Measurements from ENCODE around the gene L2HGDH.

The L2HGDH gene

GRCh38 chr14:50352584-50352983, 40.6 kb upstream of the L2HGDH start:
- Histone ChIP-seq H3K9me3 (replicated peaks; ENCODE audit: insufficient read depth, low read length) (no peaks in the 10 kb centered on the region), H3F3A (ENCODE audit: insufficient read depth, low read length) (no peaks in the 10 kb centered on the region), H3K4me1 (ENCODE audit: low read length) (no peaks in the 10 kb centered on the region), H3K79me2 (ENCODE audit: low read length) (no peaks in the 10 kb centered on the region), H3K4me3 (ENCODE audit: low read length) (no peak overlapping the region), H3K9ac (ENCODE audit: low read length) (no peak overlapping the region), H4K20me1 (ENCODE audit: insufficient read depth, low read length) (no peaks in the 10 kb centered on the region), H2AFZ (ENCODE audit: low read length) (no peak overlapping the region), H3K4me2 (ENCODE audit: low read depth, low read length) (no peak overlapping the region), H3K27me3 (replicated peaks; ENCODE audit: insufficient read depth, low read length) (no peaks in the 10 kb centered on the region), H3K27ac (ENCODE audit: low read length) (no peak overlapping the region), H3K36me3 (replicated peaks; ENCODE audit: insufficient read depth, low read length) (no peaks in the 10 kb centered on the region), H3K9me2 (replicated peaks; ENCODE audit: insufficient read depth, low read length) (no peaks in the 10 kb centered on the region)
- TF ChIP-seq EZH2phosphoT487 (IDR thresholded peaks at IDR 0.05; ENCODE audit: low read length) (no peak), EZH2 (optimal IDR thresholded peaks at IDR 0.05; ENCODE audit: low read depth, low read length) (no peak), CTCF (IDR thresholded peaks at IDR 0.05; ENCODE audit: low read length) (no peak)
- no peak for DNase-seq

DNA sequence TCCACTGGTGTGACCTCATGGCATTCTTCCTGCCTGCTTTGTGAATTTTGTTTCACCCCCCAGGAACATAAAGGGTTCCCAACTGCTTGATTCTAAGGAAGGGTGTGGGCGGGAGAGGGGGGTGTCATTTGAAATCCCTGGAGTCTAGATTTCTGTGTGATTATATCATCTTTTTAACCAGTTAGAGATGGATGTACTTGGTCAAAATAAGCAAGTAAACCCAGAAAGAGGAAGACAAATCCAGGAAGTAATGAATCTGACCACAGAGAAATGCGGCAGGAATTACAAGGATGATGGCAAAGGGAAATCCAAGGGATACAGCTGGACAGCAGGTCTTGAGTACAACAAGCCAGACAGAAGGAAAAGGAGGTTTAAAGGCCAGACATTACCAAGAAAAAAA, 38.9 kb upstream of the L2HGDH start:
- Histone ChIP-seq H3K36me3 (replicated peaks; ENCODE audit: insufficient read depth, low read length) (no peaks in the 10 kb centered on the region), H3K4me1 (ENCODE audit: low read length) (no peaks in the 10 kb centered on the region), H3K4me3 (ENCODE audit: low read length) (no peak overlapping the region), H3F3A (ENCODE audit: insufficient read depth, low read length) (no peaks in the 10 kb centered on the region), H3K79me2 (ENCODE audit: low read length) (no peaks in the 10 kb centered on the region), H3K9me3 (replicated peaks; ENCODE audit: insufficient read depth, low read length) (no peaks in the 10 kb centered on the region), H3K4me2 (ENCODE audit: low read depth, low read length) (no peak overlapping the region), H3K27ac (ENCODE audit: low read length) (no peak overlapping the region), H3K27me3 (replicated peaks; ENCODE audit: insufficient read depth, low read length) (no peaks in the 10 kb centered on the region), H4K20me1 (ENCODE audit: insufficient read depth, low read length) (no peaks in the 10 kb centered on the region), H3K9ac (ENCODE audit: low read length) (no peak overlapping the region), H2AFZ (ENCODE audit: low read length) (no peak overlapping the region), H3K9me2 (replicated peaks; ENCODE audit: insufficient read depth, low read length) (no peaks in the 10 kb centered on the region)
- TF ChIP-seq EZH2phosphoT487 (IDR thresholded peaks at IDR 0.05; ENCODE audit: low read length): no peak
- no peak for TF ChIP-seq CTCF (IDR thresholded peaks at IDR 0.05; ENCODE audit: low read length)
- TF ChIP-seq EZH2 (optimal IDR thresholded peaks at IDR 0.05; ENCODE audit: low read depth, low read length): no peak
- DNase-seq: no peak

GRCh38 chr14:50348933-50349332, 36.9 kb upstream of the L2HGDH start:
- Histone ChIP-seq H3K79me2 (ENCODE audit: low read length) (no peaks in the 10 kb centered on the region), H4K20me1 (ENCODE audit: insufficient read depth, low read length) (no peaks in the 10 kb centered on the region), H2AFZ (ENCODE audit: low read length) (no peak overlapping the region), H3K4me2 (ENCODE audit: low read depth, low read length) (no peak overlapping the region), H3K9me3 (replicated peaks; ENCODE audit: insufficient read depth, low read length) (no peaks in the 10 kb centered on the region), H3K9ac (ENCODE audit: low read length) (no peak overlapping the region), H3K27ac (ENCODE audit: low read length) (no peak overlapping the region), H3K4me3 (ENCODE audit: low read length) (no peak overlapping the region), H3F3A (ENCODE audit: insufficient read depth, low read length) (no peaks in the 10 kb centered on the region), H3K4me1 (ENCODE audit: low read length) (no peaks in the 10 kb centered on the region), H3K36me3 (replicated peaks; ENCODE audit: insufficient read depth, low read length) (no peaks in the 10 kb centered on the region), H3K9me2 (replicated peaks; ENCODE audit: insufficient read depth, low read length) (no peaks in the 10 kb centered on the region), H3K27me3 (replicated peaks; ENCODE audit: insufficient read depth, low read length) (no peaks in the 10 kb centered on the region)
- TF ChIP-seq EZH2phosphoT487 (IDR thresholded peaks at IDR 0.05; ENCODE audit: low read length): no peak
- TF ChIP-seq CTCF (IDR thresholded peaks at IDR 0.05; ENCODE audit: low read length): no peak
- TF ChIP-seq EZH2 (optimal IDR thresholded peaks at IDR 0.05; ENCODE audit: low read depth, low read length): no peak
- DNase-seq: no peak

Measured in MM.1S (cell line).